GM18519 (cell line): ENCODE results near the gene NBPF1.
"Not testable (repeated sequence)": the region's sequence is repeated elsewhere in the genome, so short reads cannot be mapped to it uniquely, and the experiment has no call there.

Experiments used
- ATAC-seq: cut with Tn5 transposase; IDR thresholded peaks from one replicate; pipeline ENCODE4 v1.9.1; 2021; ENCODE audit warnings: mild to moderate bottlenecking, moderate library complexity; ENCODE audit not compliant: unreplicated experiment, low FRiP score

NBPF1 gene

DNA sequence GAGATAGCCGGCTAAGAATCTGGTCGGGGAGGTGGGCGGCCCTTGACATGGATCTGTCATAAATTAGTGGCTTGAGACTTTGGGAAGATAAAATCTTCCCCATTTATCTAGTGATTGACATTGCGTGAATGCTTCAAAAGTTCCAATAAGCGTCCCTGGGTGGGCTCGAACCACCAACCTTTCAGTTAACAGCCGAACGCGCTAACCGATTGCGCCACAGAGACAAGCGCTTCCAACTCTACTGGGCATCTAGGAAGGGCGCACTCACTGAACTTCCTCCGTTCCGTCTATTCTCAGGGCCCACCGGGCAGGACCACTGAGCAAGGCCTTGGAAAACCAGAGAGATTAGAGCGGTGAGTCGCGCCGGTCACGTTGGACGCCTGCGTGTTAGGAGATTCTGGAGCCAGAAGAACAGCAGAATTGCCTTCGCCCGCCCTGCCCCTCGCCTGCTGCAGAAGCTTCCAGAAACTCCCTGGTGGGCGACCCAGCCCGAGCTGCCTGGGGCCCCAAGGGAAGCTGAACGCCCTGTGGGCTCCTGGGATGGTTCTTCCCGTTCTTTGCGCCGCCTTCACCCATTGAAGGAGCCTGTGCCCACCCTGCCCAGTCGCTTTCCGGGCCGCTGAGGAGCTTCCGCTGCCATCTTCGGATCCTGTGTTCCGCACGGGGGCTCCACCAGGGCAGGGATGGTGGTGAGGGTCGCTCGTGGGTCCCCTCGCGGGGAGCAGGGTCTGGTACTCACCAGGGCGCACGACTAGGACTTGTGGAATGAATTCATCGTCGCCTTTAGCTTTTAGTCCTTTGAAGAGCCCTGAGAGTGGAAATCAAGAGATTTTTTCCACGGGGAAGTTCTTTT lies 92.7 kb downstream of the NBPF1 start:
- not testable (repeated sequence) for ATAC-seq

DNA sequence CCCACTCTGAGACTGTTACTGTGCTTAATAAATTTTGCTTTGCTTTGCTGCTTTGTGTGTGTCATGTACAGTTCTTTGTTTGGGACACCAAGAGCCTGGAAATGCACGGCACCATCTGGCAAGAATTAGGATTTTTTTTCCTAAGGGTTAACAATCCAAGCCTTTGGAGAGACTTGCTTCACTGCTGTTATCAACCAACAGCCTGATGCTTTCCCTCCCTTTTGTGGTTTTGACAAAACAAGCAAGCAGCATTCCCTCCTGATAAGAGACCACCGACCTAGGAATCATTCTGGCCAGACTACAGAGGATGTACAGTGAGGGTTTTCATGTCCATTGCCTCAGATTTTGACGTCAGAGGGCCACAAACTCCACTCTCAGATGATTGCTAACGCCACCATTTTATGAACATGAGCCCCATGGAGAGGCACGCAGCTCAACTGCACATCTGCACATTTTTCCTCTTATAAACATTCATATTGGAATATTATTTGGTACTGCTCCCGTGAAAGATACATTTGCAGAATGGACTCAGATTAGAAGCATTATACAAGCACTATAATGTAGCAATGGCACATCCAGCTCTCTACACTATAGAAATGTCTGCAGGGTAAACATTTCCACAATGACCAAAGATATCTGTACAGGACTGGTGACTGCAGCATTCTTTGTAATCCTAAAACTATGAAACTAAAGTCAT lies 94.0 kb downstream of the NBPF1 start:
- ATAC-seq, result not testable (repeated sequence)

DNA sequence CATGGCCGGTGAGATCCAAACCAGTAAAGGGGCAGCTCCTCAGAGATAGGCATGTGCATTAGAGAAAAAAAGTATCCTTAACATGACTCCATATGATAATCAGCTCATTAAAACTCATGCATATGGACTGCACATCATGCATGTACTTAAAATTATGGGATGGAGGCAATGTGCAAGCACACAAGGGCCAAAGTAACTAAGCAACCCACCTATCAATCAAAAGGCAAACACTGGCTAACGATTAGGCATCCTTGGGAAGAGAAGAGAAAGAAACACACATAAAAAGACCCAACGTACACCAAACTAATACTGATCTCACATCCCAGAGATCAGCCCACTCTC lies 94.5 kb downstream of the NBPF1 start:
- ATAC-seq, result not testable (repeated sequence)

DNA sequence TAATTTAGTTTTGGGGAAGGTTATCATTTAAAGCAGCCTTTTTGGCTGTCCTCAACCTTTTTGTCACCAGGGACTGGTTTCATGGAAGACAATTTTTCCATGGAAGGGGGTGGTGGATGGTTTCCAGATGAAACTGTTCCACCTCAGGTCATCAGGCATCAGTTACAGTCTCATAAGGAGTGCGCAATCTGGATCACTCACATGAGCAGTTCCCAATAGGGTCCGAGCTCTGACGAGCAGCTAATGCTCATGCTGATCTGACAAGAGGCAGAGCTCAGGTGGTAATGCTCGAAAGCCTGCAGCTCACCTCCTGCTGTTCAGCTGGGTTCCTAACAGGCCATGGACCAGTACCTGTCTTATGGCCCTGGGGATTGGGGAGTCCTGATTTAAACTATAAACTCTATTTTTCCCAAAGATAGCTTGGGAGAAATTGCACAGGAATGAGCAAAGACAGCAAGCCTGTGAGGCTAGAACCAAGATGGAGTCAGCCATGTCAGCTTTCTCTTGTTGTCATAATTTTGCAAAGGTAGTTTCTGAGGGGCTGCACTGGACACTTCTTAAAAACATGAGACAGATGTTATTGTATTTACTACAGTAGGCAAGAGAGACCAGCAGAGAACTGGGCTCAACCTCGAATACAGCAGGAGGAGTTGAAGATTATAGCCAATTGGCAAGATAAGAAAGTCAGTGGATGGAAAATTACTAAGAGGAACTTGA lies 96.5 kb downstream of the NBPF1 start:
- ATAC-seq, result not testable (repeated sequence)

DNA sequence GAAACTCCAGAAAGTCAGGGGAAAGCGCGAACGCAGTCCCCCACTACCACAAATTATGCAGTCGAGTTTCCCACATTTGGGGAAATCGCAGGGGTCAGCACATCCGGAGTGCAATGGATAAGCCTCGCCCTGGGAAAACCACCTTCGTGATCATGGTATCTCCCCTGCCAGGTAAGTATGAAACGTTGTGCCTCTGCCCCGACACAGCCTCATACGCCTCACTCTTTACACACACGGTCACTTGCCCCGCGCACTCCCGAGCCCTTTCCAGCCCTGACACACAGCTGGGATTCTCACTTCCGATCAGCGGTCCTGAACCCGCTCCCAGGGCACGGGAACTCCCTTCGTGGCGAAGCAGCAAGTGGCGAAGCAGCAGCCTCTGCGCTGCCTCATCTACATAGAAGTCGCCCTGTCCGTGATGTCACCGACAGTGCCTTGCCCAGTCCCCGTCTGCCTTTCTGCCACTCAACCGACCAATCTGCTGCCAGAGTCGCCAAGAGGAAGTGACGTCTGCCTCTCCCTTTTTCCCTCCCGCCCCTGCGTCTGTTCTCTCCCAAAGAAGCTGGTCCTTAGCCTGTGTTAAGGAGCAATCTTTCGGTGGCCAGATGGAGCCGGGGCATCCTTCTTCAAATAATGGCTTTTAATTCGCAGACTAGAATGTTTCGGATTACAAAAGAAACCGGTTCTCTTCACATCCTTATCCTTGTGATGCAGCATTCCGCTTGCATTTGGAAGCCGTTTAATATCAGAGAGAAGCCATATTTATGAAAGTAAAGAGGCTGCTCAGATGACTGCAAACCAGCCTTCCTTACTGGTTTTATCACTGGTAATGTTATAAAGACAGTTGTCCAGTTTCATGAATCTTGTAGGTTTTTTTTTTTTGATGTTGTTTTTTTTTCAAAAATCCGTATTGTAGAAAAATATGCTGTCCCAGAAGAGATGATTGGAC lies 99.0 kb downstream of the NBPF1 start, which contains the start of gene RNU1-1:
TSS of gene RNU1-1 (minus strand) at position 179 of the 949 bp plus-strand sequence.
- ATAC-seq, result not testable (repeated sequence)

DNA sequence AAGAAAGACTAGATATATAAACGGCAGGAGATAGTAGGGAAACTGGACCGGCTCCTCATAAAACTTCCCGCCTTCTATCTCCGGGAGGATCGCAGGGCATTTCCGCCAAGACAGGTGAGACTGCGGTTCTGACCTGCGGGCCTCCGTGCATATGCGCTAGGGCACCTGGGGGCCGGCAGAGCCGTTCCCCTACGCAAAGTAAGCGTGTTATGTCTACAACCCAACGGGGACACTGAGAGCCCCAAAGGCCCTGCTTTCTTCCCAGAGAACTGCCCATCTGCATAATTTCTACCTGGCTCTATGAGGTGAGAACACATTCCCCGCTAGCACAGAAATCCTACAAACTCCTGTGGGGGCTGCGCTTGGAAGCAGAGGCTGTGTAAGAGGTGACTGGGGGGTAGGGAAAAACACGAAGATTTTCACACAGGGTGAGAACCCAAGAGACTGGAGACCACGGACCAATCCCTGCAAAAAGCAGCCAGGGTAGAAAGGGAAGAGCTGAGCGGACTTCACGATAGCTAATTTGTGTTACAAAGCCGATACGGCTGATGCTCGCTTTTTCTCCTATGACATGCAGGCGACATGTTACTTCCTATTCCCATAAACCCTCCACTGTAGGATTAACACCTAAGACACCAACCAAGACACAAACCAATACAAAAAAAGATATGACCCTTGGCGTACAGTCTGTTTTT lies 99.8 kb downstream of the NBPF1 start:
- ATAC-seq, result peak; percentile 82

DNA sequence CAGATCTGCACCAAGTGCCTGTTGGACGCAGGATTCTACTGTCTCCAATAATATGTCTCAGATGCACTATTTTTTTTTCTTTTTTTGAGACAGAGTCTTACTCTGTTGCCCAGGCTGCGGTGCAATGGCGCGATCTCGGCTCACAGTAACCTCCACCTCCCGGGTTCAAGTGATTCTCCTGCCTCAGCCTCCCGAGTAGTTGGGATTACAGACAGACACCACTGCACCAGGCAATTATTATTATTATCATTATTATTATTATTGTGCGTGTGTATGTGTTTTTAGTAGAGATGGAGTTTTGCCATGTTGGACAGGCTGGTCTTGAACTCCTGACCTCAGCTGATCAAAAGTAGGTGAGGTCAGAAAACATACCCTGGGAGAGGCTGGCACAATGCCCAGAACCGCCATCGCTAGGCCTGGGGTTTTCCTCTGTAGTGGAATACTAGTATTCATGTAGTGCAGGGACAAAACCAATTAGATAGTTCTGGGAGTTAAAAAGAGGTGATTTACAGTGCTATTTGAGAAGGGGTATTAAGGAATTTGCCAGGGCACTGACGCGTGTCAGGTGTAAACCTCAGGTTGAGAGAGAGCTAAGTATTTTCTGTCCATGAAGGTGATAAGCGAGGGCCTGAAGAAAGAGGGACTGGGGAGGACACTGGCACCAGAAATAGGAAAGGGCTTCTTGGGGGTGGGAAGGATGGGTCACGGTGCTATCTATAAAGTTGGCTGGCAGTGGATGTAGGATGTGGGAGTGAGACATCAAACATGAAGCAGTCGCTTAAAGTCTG lies 100.5 kb downstream of the NBPF1 start:
- not testable (repeated sequence) for ATAC-seq
